ENCODE results near the gene CALN1.

GRCh38 chr7:72025381-72025960 lies 386.7 kb downstream of the CALN1 start:
- TF ChIP-seq TAF1 (IDR thresholded peaks at IDR 0.05; ENCODE audit: borderline replicate concordance, low read depth, low read length): no peak
- TF ChIP-seq POLR2A (IDR thresholded peaks at IDR 0.05; ENCODE audit: low read depth, low read length): no peak
- no peak for TF ChIP-seq POLR2AphosphoS5 (IDR thresholded peaks at IDR 0.05; ENCODE audit: low read depth, low read length)
